Keratinocyte (primary cell): ENCODE measurements around the gene RNF26. TPM values are rescaled to one million over a fixed set of nuclear protein-coding genes. Genes with fewer than 3 reads are reported as not detected.

Experiments
- DNase-seq: peaks from one replicate; pipeline ENCODE4 v3.0.0-alpha.2; 2011; ENCODE audit warnings: low read depth, missing footprints, low spot score
- FAIRE-seq: peaks from 2 replicates; lab custom pipeline; 2011; peaks lifted over from hg19 to GRCh38; lab: Jason Lieb, UNC
- H2AFZ ChIP-seq: 2 replicates; pipeline ENCODE4 v1.6.0; 2012; ENCODE audit warnings: low read length, control low read depth, inconsistent platforms; ENCODE audit not compliant: control insufficient read depth
- H3K27ac ChIP-seq: 2 replicates; pipeline ENCODE4 v1.5.1; 2011; ENCODE audit warnings: low read length; ENCODE audit not compliant: control insufficient read depth, insufficient read depth
- H3K27me3 ChIP-seq: 3 replicates; pipeline ENCODE4 v1.6.0; 2011; ENCODE audit warnings: low read length; ENCODE audit not compliant: control insufficient read depth, insufficient read depth; ENCODE audit errors: extremely low read depth
- H3K36me3 ChIP-seq, 2 experiments: 2 replicates in 1 of 2; 3 replicates in 1 of 2; pipeline ENCODE4 v1.5.1; 2011; ENCODE audit warnings: low read length in 2 of 2, mild to moderate bottlenecking in 1 of 2; ENCODE audit not compliant: control insufficient read depth in 2 of 2, insufficient read depth in 2 of 2; ENCODE audit errors: extremely low read depth in 1 of 2
- H3K4me1 ChIP-seq: 3 replicates; pipeline ENCODE4 v1.5.1; 2011; ENCODE audit warnings: low read length; ENCODE audit not compliant: control insufficient read depth, insufficient read depth; ENCODE audit errors: extremely low read depth
- H3K4me2 ChIP-seq: 3 replicates; pipeline ENCODE4 v1.6.0; 2011; ENCODE audit warnings: low read depth, low read length; ENCODE audit not compliant: control insufficient read depth, insufficient read depth; ENCODE audit errors: extremely low read depth
- H3K4me3 ChIP-seq, 3 experiments: fragments of 200-600 bp in 1 of 3; sonication (generic) in 1 of 3; 2 replicates in 2 of 3; 3 replicates in 1 of 3; pipeline ENCODE4 v1.5.1; 2011 to 2016; ENCODE audit warnings: low read length in 3 of 3, mild to moderate bottlenecking in 3 of 3, control low read depth in 2 of 3, inconsistent platforms in 1 of 3, low read depth in 1 of 3, mixed read lengths in 1 of 3, mixed run types in 1 of 3, moderate library complexity in 1 of 3; ENCODE audit not compliant: control insufficient read depth in 2 of 3, insufficient read depth in 2 of 3; ENCODE audit errors: extremely low read depth in 1 of 3
- H3K79me2 ChIP-seq: 2 replicates; pipeline ENCODE4 v1.6.0; 2012; ENCODE audit warnings: low read length; ENCODE audit not compliant: control insufficient read depth, insufficient read depth
- H3K9ac ChIP-seq: 3 replicates; pipeline ENCODE4 v1.6.0; 2011; ENCODE audit warnings: low read length; ENCODE audit not compliant: control insufficient read depth, insufficient read depth; ENCODE audit errors: extremely low read depth
- H3K9me1 ChIP-seq: 3 replicates; pipeline ENCODE4 v1.6.0; 2011; ENCODE audit warnings: low read length; ENCODE audit not compliant: control insufficient read depth, insufficient read depth; ENCODE audit errors: extremely low read depth
- H3K9me3 ChIP-seq: 2 replicates; pipeline ENCODE4 v1.5.1; 2012; ENCODE audit warnings: low read depth, low read length; ENCODE audit not compliant: control insufficient read depth
- H4K20me1 ChIP-seq: 3 replicates; pipeline ENCODE4 v1.6.0; 2011; ENCODE audit warnings: low read length; ENCODE audit not compliant: control insufficient read depth, insufficient read depth; ENCODE audit errors: extremely low read depth
- EZH2 ChIP-seq: IDR thresholded peaks from one replicate; pipeline ENCODE4 v1.6.1; 2012; ENCODE audit warnings: inconsistent platforms, mild to moderate bottlenecking, low read length, moderate library complexity
- dilution Hi-C: fragments of 300-500 bp; cut with MboI; formaldehyde crosslinking; loops from one replicate; pipeline ENCODE4 v1.7.0; 2020; ENCODE audit warnings: low sequenced_read_pairs; ENCODE audit not compliant: extremely low pct_ligation_motif_present
- polyA plus RNA-seq, 5 experiments: library from polyadenylated mRNA; depleted of rRNA in 3 of 5; stranded (reverse) in 3 of 5; stranded (forward) in 1 of 5; unstranded in 1 of 5; fragments of >200 nt; gene quantifications; 1 replicate in 1 of 5; 2 replicates in 3 of 5; 3 replicates in 1 of 5; pipeline versions ENCODE4 v1.2.1 to v1.2.3, GENCODE V29; 2011 to 2012; ENCODE audit warnings: missing spikeins in 2 of 5, low read depth in 1 of 5, low replicate concordance in 1 of 5
- TF ChIP-seq, protein P1 (sequence below), 3 experiments: IDR thresholded peaks in 1 of 3; conservative IDR thresholded peaks in 1 of 3; optimal IDR thresholded peaks in 1 of 3; 2 replicates in 2 of 3; 3 replicates in 1 of 3; pipeline versions ENCODE3 to v1.5.1; 2011; ENCODE audit warnings: low read length in 3 of 3, mild to moderate bottlenecking in 3 of 3, moderate library complexity in 2 of 3, control low read depth in 1 of 3, inconsistent platforms in 1 of 3; ENCODE audit not compliant: insufficient read depth in 2 of 3; ENCODE audit errors: extremely low read depth in 1 of 3

The RNF26 gene
- polyA plus RNA-seq, 1 donor (not counting 4 experiments of a cell fraction or from before 2014, with no cell fraction given) = 13.2 TPM

DNA sequence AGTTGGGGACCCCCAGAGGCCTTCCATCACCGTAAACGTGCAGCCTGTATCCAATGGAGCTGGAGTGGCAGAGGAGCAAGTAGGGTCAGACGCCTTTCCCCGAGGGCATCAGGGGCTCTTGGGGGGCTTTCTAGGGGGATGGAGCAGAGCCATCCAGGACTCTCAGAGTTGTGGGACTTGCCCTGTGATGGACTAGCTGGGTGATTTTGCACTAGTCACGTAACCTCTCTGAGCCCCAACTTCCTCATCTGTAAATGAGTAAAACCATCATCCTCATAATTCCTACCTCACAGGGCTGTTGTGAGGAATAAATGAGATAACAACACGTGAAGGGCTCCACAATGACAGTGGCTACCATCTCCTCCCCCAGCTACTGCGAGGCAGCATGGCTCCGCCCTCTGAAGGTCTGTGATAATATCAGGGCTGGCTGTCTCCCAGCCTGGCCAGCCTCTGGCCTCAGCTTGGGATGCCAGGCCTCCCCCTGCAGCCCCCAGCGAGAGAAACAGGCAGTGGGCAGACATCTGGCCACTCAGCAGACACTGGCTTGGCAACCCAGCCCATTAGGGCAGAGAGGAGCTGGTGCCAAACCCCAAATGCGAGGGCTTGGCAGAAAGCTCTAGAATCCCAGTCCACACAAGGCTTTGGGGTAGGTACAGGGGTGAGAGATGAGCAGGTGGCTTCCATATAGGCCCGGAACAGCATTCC lies 40.5 kb downstream of the RNF26 start:
- Histone ChIP-seq H3K4me1 (peaks cover 23% of the 10 kb centered on the region), H3K9me1 (peaks cover 2% of the 10 kb centered on the region), H3K27me3 (peaks cover 6% of the 10 kb centered on the region), H3K4me3 (no peak overlapping the region), H3K4me2 (no peak overlapping the region), H3K9me3 (no peaks in the 10 kb centered on the region), H2AFZ (no peak overlapping the region), H3K36me3 (no peaks in the 10 kb centered on the region), H3K27ac (no peak overlapping the region), H4K20me1 (no peaks in the 10 kb centered on the region), H3K9ac (no peak overlapping the region), H3K79me2 (no peaks in the 10 kb centered on the region)
- dilution Hi-C loops = no loop called here
- FAIRE-seq (no peak), DNase-seq (no peak)
- TF ChIP-seq EZH2 = no peak
- TF ChIP-seq, protein P1, sequence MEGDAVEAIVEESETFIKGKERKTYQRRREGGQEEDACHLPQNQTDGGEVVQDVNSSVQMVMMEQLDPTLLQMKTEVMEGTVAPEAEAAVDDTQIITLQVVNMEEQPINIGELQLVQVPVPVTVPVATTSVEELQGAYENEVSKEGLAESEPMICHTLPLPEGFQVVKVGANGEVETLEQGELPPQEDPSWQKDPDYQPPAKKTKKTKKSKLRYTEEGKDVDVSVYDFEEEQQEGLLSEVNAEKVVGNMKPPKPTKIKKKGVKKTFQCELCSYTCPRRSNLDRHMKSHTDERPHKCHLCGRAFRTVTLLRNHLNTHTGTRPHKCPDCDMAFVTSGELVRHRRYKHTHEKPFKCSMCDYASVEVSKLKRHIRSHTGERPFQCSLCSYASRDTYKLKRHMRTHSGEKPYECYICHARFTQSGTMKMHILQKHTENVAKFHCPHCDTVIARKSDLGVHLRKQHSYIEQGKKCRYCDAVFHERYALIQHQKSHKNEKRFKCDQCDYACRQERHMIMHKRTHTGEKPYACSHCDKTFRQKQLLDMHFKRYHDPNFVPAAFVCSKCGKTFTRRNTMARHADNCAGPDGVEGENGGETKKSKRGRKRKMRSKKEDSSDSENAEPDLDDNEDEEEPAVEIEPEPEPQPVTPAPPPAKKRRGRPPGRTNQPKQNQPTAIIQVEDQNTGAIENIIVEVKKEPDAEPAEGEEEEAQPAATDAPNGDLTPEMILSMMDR (optimal IDR thresholded peaks at IDR 0.05 in 1 of 3, IDR thresholded peaks at IDR 0.05 in 1 of 3, conservative IDR thresholded peaks at IDR 0.05 in 1 of 3; ENCODE audit: extremely low read depth in 1 of 3, insufficient read depth in 2 of 3, low read length in 3 of 3) = no peak

DNA sequence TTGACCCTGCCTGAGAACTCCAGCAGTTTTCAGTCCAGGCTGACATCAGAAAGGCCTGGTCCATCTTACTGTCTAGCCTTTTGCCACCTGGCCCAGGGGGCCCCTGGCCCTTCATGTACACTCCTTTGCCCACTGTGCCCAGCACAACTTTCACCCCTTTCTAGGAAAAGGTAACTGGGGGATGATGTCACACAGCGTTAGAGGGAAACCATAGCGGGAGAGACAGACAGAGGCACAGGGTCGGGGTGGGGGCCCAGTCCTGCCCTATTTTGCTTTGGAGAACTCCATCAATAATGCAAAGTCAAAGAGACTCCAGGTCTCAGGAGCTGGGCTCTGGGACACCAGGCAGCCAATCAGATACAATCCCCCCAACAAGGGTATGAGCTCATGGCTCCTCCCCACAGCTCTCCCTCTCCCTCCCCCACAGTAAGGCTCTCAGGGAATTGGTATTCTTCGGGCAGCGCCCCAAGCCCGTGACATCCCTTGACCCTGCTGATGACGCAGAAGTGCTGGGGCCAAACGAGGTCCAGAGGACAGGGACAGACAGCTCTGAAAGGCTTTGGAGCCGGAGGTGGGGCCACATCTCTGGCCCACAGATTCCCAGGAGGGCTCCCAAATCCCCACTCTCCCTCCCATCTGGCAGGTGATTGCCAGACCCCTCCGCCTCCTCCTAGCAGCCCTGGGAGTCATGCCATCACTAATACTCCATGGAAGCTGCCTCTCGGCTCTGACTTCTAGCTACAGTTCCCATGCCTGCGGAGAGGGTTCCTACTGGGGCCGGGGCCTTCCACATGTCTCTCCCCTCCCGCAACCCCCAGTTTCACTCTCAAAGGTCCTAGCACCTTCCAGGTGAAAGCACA lies 41.2 kb downstream of the RNF26 start:
- no peak overlapping the region for H3K9ac ChIP-seq
- dilution Hi-C loops = no loop called here
- FAIRE-seq (no peak), DNase-seq (no peak)
- no peak overlapping the region for H3K4me2 ChIP-seq
- TF ChIP-seq, protein P1 (optimal IDR thresholded peaks at IDR 0.05 in 1 of 3, IDR thresholded peaks at IDR 0.05 in 1 of 3, conservative IDR thresholded peaks at IDR 0.05 in 1 of 3; ENCODE audit: extremely low read depth in 1 of 3, insufficient read depth in 2 of 3, low read length in 3 of 3) = no peak
- TF ChIP-seq EZH2 = no peak
- H3K9me3 ChIP-seq = no peaks in the 10 kb centered on the region
- no peak overlapping the region for H2AFZ ChIP-seq
- no peaks in the 10 kb centered on the region for H3K36me3 ChIP-seq
- peaks cover 2% of the 10 kb centered on the region for H3K9me1 ChIP-seq
- H4K20me1 ChIP-seq = no peaks in the 10 kb centered on the region
- H3K27ac ChIP-seq = no peak overlapping the region
- H3K27me3 ChIP-seq = peaks cover 6% of the 10 kb centered on the region
- no peaks in the 10 kb centered on the region for H3K79me2 ChIP-seq
- no peak overlapping the region for H3K4me3 ChIP-seq
- peaks cover 23% of the 10 kb centered on the region for H3K4me1 ChIP-seq
